GM12892 (cell line): Measurements from ENCODE around the gene MAP4K4. TPM values are rescaled to one million over a fixed set of nuclear protein-coding genes. Genes with fewer than 3 reads are reported as not detected.

ENCODE experiments used
- DNase-seq: peaks from one replicate; pipeline ENCODE4 v3.0.0; 2011; ENCODE audit not compliant: insufficient read length
- FAIRE-seq: peaks from 2 replicates; lab custom pipeline; 2011; peaks lifted over from hg19 to GRCh38; lab: Jason Lieb, UNC
- POLR2A ChIP-seq: IDR thresholded peaks from 2 replicates; pipeline ENCODE4 v1.6.1; 2011; ENCODE audit warnings: low read depth, low read length, control low read depth
- POLR2AphosphoS5 ChIP-seq: IDR thresholded peaks from 2 replicates; pipeline ENCODE4 v1.6.1; 2011; ENCODE audit warnings: low read depth, low read length, control low read depth
- TAF1 ChIP-seq: IDR thresholded peaks from 2 replicates; pipeline ENCODE4 v1.6.1; 2011; ENCODE audit warnings: low read depth, mild to moderate bottlenecking, control low read depth, low read length, borderline replicate concordance
- polyA plus RNA-seq: library from polyadenylated mRNA; unstranded; fragments of >200 nt; gene quantifications from one replicate; pipeline ENCODE4 v1.2.1, GENCODE V29; 2012; ENCODE audit warnings: missing spikeins, inconsistent platforms; ENCODE audit not compliant: missing spikeins

Gene MAP4K4
- polyA plus RNA-seq, result 3.9 TPM

- no peak for TF ChIP-seq POLR2A
- DNase-seq (peak; percentile 45), FAIRE-seq (no peak)
Measured at GRCh38 chr2:101697124-101698013, at the start of gene MAP4K4. TSS of gene MAP4K4 (plus strand) at chr2:101697707. CDS start at chr2:101698081, 374 bp downstream.

GRCh38 chr2:101653469-101653868 lies 44.0 kb upstream of the MAP4K4 start:
- TF ChIP-seq POLR2A (no peak), TAF1 (no peak), POLR2AphosphoS5 (no peak)
- FAIRE-seq (no peak), DNase-seq (no peak)

DNA sequence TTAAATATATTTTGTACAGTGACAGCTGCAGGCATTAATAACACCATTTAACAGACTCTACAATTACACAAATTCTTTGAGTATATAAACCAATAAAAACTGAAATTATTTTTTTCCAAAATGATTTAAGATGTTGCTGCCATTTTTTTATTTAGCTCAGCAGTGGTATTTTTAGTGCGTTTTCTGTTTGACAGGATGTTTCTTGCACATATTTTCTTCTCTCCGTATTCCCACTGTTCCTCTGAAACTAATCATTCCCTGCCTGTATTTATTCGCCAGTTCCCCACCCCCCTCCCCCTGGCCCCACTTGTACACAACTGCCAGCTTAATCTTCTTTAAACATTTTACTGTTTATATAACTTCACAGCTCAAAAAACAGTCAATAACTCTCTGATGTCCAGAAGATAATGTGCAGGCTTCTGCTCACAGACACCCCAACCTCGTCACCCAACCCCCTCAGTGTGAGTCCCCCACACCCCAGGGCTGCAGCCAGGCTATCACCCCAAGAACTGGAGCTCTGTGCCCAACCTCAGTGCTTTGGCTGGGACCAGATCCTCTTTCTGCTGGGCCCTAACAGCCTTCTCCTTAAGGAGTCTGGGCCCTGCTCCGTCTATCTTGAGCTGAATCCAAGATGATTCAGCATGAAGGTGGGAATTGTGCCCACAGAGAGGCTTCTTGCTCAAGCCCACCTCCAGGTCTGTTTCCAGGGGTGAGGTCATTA lies 41.6 kb upstream of the MAP4K4 start:
- FAIRE-seq (no peak), DNase-seq (no peak)
- TF ChIP-seq POLR2AphosphoS5, result no peak
- TF ChIP-seq POLR2A, result no peak
- TF ChIP-seq TAF1, result no peak

DNA sequence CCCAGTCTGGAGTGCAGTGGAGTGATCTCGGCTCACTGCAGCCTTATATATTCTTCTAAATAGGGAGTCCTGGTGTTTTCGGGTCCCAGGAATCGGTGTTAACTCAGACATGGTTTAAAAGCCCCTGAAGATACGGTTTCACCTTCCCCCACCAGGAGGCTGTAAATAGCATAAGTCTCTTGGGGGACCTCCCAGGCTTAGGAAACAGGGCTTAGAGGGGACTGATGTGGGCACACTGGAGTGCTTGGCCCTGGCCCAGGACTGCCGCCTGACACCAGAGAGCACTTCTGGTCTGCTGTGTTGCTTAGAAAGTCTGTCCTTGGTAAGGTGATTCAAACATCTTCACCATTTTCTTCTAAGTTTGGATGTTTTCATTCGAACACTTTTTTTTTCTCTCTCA lies 39.7 kb upstream of the MAP4K4 start:
- FAIRE-seq (no peak), DNase-seq (no peak)

GRCh38 chr2:101658387-101658786 lies 39.1 kb upstream of the MAP4K4 start:
- no peak for DNase-seq
- no peak for FAIRE-seq
- TF ChIP-seq POLR2A (no peak), POLR2AphosphoS5 (no peak), TAF1 (no peak)

More for the DNA sequence above, 39.7 kb upstream of the MAP4K4 start:
- no peak for TF ChIP-seq TAF1
- no peak for TF ChIP-seq POLR2A
- no peak for TF ChIP-seq POLR2AphosphoS5

DNA sequence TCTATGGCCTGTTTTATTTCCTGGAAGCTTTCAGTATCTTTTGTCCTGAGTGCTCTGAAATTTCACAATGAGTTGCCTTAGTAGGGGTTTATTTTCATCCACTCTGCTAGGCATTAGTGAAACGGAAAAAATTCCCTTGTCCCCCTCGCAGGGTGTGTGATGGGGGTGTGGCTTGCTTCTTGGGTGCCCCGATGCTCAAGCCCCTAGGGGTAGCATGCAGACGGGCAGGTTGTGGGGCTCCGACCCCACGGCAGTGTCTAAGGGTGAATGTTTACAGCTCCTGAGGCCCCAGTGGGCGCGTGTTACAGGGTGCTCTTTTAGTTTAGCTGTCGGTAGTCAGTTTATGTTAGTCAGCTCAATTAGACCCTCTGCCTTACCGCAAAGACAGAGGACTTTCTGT lies 32.2 kb upstream of the MAP4K4 start:
- TF ChIP-seq TAF1 (no peak), POLR2AphosphoS5 (no peak), POLR2A (no peak)
- FAIRE-seq (no peak), DNase-seq (no peak)

- no peak for DNase-seq
- TF ChIP-seq POLR2AphosphoS5 (no peak), TAF1 (no peak), POLR2A (no peak)
- no peak for FAIRE-seq
Measured at GRCh38 chr2:101667823-101668222, 29.7 kb upstream of the MAP4K4 start.

DNA sequence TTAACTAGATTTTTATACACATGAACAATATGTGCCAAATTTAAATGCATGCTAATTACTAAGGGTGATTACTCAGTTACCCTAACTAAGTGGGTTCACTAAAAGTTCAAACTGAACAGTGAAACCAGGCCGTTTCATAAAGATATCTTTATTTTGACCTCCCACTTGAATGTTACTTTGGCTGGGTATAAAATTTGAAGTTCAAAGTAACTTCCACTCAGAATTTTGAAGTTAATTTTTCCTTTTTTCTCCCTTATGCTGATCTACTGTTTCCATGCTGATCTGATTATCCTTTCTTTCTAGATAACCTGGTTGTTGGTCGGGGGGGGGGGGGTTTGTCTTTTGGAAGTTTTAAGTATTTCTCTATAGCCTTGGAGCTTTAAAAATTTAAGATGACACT lies 25.5 kb upstream of the MAP4K4 start:
- no peak for TF ChIP-seq TAF1
- FAIRE-seq, result no peak
- no peak for DNase-seq

GRCh38 chr2:101673920-101674319 lies 23.6 kb upstream of the MAP4K4 start:
- no peak for DNase-seq
- TF ChIP-seq TAF1, result no peak
- no peak for TF ChIP-seq POLR2A
- no peak for TF ChIP-seq POLR2AphosphoS5
- FAIRE-seq, result no peak

DNA sequence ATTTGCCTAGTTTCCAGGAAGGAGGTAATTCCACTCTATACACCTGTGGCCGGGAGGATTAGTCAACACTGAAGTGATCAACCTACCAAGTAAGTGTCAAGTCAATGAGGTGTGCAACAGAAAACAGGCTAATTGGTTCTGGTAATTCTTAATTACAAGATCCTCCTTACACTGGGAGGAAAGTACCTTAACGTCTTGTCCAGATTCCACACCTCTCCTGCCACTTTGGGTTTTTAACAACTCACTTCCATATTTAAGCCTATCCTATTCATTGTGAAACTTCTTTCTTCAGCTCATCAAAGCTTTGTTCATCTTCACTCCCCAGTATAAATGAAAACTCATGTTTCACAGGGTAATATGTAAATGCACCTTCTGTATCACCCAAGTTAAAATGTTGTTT lies 22.0 kb upstream of the MAP4K4 start:
- FAIRE-seq (peak; percentile 89), DNase-seq (no peak)
- no peak for TF ChIP-seq POLR2AphosphoS5
- TF ChIP-seq POLR2A, result no peak
- no peak for TF ChIP-seq TAF1

GRCh38 chr2:101676674-101677073 lies 20.8 kb upstream of the MAP4K4 start:
- TF ChIP-seq TAF1 (no peak), POLR2A (no peak), POLR2AphosphoS5 (no peak)
- FAIRE-seq (no peak), DNase-seq (no peak)

DNA sequence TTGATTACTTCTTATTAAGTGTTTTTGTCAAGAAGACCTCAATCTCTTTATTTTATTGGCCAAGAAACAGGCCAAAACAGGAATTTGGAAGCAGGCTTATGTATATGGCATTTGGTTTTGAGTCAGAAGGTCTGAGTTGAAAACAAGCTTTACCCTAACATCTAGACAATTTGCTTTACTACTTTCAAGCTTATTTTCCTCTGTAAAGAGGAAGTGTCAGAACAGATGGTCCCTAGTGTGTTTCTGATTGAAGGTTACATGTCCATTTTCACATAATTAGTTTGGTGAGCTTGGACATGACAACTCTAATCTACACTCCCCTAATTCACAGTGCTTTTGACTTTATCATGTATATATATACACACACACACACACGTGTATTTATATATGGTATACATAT lies 19.8 kb upstream of the MAP4K4 start:
- no peak for DNase-seq
- TF ChIP-seq POLR2AphosphoS5, result no peak
- peak; percentile 38 for FAIRE-seq
